NCI-H345 treated with DMSO at 0.1 percent for 48 hours (cell line): ENCODE data around the gene RAB7A.
"Not testable (repeated sequence)": the region's sequence is repeated elsewhere in the genome, so short reads cannot be mapped to it uniquely, and the experiment has no call there.

Experiments used
- DNase-seq: peaks from one replicate; lab custom pipeline; 2025; ENCODE audit not compliant: unreplicated experiment; lab: John Stamatoyannopoulos, UW

RAB7A gene

DNA sequence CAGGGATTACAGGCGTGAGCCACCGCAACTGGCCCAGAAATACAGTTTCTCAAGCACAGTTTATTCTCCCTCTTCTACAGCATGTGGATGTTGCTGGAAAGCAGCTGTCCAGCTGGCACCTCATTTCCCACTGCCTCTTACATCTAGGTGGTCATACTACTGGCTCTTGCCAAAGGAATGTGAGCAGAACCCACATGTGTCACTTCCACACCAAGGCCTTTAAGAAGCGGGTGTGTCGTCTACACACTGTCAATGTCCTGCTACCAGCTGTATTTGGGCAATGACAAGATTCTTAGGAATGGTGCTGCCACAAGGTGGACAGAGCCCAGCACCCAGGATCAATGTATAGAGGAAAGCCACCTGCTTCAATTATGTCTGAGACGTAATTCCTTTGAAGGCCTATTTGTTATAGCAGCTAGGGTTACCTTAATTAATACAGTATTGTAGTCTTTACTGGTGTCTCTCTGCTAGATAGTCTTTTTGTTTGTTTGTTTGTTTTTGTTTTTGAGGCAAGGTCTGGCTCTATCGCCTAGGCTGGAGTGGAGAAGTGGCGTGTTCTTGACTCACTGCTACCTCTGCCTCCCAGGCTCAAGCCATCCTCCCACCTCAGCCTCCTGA is 15.1 kb upstream of the RAB7A start:
- no peak for DNase-seq

DNA sequence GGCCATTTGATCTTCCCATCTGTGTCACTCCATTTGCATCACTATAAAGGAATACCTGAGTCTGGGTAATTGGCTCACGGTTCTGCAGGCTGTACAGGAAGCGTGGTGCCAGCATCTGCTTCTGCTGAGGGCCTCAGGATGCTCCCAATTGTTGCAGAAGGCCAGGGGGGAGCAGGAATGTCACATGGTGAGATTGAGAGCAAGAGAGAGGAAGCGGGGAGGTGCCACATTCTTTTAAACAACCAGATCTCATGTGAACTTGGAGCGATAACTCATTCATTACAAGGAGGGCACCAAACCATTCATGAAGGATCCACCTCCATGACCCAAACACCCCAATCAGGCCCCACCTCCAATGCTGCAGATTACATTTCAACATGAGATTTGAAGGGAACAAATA is 13.1 kb upstream of the RAB7A start:
- no peak for DNase-seq

DNA sequence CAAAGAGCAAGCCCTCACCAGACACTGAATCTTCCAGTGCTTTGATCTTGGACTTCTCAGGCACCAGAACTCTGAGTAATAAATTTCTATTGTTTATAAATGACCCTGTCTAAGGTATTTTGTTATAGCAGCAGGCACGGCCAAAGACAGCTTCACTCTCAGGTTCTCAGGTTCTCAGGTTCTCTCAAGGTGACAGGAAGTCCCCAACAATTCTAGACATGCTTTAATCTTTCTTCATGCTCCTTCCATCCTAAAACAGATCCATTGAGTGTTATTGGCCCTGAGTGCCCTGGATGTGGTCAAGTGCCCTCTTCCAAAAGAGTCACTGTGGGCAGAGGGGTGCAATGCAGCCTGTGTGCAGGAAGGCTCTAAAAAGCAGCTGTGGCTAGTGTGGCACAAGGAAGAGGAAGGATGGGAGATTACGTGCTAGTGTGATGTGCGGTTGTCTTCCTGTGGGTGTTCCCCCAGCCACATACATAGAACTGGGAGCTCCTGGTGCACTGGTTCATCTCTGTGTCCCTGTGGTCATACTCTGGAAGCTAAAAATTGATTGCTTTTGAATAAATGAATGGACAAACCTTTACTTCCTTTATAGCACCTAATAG is 11.0 kb upstream of the RAB7A start:
- DNase-seq, result no peak

DNA sequence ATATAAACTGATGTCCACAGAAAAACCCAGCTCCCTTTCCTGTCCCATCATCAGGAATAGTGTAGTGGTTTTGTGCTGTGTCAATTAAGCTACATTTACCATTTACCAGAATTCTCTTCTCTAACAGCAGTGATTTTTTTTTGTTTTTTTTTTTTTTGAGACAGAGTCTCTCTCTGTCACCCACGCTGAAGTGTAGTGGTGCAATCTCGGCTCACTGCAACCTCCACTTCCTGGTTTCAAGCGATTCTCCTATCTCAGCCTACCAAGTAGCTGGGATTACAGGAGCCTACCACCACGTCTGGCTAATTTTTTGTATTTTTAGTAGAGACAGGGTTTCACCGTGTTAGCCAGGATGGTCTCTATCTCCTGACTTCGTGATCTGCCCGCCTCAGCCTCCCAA is 7.1 kb upstream of the RAB7A start:
- not testable (repeated sequence) for DNase-seq

DNA sequence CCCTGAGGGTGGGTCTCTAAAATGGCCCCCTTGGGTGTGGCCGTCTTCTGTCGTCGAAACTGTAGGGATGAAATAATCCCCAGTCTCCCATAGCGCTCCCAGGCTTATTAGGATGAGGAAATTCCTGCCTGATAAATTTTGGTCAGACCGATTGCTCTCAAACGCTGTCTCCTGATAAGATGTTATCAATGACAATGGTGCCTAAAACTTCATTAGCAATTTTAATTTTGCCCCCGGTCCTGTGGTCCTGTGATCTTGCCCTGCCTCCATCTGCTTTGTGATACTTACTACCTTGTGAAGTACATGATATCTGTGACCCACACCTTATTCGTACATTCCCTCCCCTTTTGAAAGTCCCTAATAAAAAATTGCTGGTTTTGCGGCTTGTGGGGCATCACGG is 5.1 kb upstream of the RAB7A start:
- no peak for DNase-seq

DNA sequence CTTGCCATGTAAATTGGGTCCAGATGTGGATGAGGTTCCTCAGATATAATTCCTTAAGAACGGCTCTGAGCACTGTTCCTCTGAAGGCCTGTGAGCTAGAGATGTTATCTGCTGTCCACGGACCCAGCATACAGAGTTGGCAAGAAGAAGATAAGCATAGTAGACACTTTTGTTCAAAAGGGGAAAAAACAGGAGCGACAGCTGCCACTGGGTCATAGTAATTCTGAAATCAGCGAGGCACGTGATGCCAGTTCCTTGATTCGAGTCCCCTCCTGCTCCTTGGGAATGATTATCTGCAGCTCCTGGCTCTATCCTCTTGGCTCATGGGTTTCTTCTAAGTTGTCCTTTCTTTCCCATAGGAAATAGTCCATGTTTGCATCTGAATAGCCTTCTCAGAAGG is 2.5 kb upstream of the RAB7A start:
- DNase-seq, result no peak

- DNase-seq, result no peak
Observed at GRCh38 chr3:128725547-128726022, 398 bp upstream of the RAB7A start.

GRCh38 chr3:128727059-128727458 is 1.1 kb downstream of the RAB7A start:
- no peak for DNase-seq

- no peak for DNase-seq
Observed at GRCh38 chr3:128727485-128727884, 1.5 kb downstream of the RAB7A start.

- DNase-seq, result no peak
Observed at GRCh38 chr3:128727996-128728395, 2.0 kb downstream of the RAB7A start.

- not testable (repeated sequence) for DNase-seq
Observed at GRCh38 chr3:128728521-128728920, 2.5 kb downstream of the RAB7A start.

DNA sequence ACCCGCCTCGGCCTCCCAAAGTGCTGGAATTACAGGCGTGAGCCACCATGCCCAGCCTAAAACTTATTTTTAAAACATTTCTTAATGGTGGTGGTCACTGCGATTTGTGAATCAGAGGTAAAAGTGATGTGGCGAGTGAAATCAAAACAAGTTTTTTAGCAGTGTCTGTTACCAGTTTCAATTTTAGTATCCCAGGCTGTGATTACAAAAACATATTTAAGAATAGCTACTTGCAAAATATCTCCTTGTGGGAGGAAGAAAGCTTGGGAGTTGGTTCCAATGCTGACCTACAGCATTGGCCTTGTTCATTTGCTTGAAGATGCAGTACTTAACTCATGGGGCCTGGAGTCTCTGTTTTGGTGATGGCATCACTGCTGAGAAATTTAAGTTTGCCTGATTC is 4.5 kb downstream of the RAB7A start:
- no peak for DNase-seq

GRCh38 chr3:128734523-128735189 is 8.7 kb downstream of the RAB7A start:
- no peak for DNase-seq

DNA sequence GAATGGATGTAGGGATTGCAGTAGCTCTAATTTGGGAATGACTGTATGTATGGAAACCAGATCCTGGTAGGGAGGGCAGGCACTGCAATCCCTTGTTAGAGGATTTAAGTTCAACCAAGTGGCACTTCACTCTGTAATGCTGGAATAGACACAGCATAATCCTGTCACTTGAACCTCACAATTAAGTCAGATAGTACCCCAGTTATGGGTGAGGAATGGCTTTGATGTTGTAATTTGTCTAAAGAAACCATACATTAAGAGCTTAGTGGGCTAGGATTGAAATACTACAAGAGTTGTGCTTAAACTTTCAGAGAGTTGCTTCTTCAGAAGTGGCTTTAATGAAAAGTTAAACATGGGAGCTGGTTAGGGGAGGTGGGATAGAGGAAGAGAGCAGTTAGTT is 9.3 kb downstream of the RAB7A start:
- DNase-seq, result no peak

DNA sequence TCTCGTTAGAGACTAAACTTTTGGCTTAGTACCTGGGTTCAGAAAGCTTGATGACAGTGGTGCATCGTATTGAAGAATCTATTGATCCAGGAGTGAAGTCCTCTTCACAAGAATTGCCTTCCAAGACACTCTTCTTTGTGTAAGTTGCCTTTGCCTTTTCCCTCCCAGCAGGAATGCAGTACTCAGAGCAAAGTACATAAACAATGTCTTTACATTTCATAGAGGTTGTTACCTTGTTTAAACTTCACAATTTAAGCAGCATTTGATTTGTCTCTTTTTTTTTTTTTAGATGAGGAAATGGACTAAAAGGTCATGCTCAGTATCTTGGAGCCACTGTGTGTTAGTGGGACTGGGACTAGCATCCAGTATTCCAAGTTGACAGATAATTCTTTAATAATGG is 9.9 kb downstream of the RAB7A start:
- no peak for DNase-seq

DNA sequence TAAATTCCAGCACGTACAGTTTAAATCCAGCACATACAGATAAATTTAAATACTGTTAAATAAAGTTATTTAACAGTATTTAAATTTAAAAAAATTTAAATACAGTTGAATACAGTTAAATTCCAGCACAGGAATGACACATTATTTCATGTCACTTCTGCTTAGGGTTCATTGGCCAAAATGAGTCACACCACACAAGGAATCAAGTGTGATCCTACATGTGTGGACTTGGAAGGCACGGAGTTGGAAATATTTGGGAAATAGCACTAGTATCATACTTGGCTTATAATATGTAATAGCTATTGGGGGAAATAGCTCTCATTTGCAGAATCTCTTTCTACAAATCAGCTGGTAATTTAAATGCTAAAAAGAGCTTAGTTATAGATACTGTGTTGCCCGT is 10.6 kb downstream of the RAB7A start:
- no peak for DNase-seq

DNA sequence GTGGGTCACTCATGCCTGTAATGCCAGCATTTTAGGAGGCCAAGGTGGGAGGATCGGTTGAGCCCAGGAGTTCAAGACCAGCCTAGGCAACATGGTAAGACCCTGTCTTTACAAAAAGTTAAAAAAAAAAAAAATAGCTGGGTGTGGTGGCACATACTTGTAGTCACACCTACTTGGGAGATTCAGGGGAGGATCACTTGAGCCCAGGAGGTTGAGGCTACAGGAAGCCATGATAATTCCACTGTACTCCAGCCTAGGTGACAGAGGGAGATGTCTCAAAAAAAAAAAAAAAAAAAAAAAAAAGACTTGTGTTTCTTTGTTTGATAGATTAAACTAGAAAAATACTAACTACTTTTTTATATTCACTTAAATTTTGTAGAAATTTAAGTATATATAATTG is 14.6 kb downstream of the RAB7A start:
- no peak for DNase-seq

DNA sequence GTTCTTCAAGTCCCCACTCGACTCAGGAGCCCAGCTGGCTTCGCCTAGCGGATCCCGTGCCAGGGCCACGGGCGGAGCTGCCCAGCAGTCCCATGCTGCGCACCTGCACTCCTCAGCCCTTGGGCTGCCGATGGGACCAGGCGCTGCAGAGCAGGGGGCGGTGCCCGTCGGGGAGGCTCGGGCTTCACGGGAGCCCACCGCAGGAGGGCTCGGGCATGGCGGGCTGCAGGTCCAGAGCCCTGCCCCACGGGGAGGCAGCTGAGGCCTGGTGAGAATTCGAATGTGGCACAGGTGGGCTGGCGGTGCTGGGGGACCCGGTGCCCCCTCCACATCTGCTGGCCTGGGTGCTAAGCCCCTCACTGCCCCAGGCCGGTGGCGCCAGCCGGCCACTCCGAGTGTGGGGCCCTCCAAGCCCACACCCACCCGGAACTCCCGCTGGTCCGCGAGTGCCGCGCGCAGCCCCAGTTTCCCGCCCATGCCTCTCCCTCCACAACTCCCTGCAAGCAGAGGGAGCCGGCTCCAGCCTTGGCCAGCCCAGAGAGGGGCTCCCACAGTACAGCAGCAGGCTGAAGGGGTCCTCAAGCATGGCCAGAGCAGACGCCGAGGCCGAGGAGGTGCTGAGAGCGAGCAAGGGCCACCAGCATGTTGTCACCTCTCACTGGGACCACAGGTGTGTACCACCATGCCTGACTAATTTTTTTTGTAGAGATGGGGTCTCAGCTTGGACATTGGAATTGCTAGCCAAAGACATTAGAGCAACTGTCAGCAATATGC is 17.0 kb downstream of the RAB7A start:
- DNase-seq, result no peak

- DNase-seq, result no peak
Observed at GRCh38 chr3:128745742-128746141, 19.8 kb downstream of the RAB7A start.

DNA sequence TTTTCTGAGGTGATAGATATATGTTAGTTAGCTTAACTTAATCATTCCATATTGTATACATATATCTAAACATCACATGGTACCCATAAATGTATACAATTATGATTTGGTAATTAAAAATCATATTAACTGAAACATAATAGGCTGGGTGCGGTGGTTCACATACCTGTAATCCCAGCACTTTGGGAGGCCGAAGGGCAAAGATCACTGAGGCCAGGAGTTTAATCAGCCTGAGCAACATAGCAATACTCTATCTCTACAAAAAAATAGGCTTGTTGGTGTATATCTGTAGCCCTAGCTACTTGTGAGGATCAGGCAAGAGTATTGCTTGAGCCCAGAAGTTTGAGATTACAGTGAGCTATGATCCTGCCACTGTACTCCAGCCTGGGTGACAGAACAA is 20.9 kb downstream of the RAB7A start:
- no peak for DNase-seq

GRCh38 chr3:128748557-128748956 is 22.6 kb downstream of the RAB7A start:
- no peak for DNase-seq

DNA sequence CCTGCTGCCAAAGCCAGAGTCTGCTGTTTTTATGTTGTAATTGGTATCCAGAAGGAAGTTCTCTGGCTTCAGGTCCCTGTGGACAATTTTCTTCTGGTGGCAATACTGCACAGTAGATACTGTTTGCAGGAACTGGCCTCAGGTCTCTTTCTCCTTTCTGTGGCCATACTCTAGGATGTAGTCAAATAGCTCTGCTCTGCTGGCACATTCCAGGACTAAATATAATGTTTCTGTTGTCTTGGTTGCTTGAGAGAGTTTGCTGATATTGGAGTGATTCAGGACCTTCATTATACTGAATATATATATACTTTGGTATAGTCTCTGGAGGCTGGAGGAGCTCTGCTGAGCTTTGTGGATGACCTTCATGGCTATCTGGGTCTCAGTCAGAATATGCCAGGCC is 23.1 kb downstream of the RAB7A start:
- DNase-seq, result no peak
